SK-N-SH (cell line): ENCODE results near the gene HSPA4.

ENCODE experiments used
- EP300 ChIP-seq, 2 experiments: IDR thresholded peaks; 2 replicates each; pipeline versions ENCODE4 v1.4.0 to v1.6.1; 2012; ENCODE audit warnings: borderline replicate concordance in 1 of 2, low read depth in 1 of 2, low read length in 1 of 2
- GABPA ChIP-seq: IDR thresholded peaks from 2 replicates; pipeline ENCODE4 v1.4.0; 2012; ENCODE audit warnings: low read depth, mild to moderate bottlenecking
- JUND ChIP-seq: IDR thresholded peaks from 2 replicates; pipeline ENCODE4 v1.4.0; 2012
- MAX ChIP-seq: IDR thresholded peaks from 2 replicates; pipeline ENCODE4 v1.4.0; 2012; ENCODE audit warnings: low read depth
- MXI1 ChIP-seq: IDR thresholded peaks from 2 replicates; pipeline ENCODE4 v1.6.1; 2012; ENCODE audit warnings: mild to moderate bottlenecking, low read depth, low read length, improper control_type of control experiment
- RCOR1 ChIP-seq: fragments of 150-350 bp; IDR thresholded peaks from 2 replicates; pipeline ENCODE4 v1.6.1; 2017; ENCODE audit warnings: antibody characterized with exemption, low read length
- TAF1 ChIP-seq: IDR thresholded peaks from 2 replicates; pipeline ENCODE4 v1.6.1; 2012; ENCODE audit warnings: low read depth, mild to moderate bottlenecking, low read length, moderate library complexity, borderline replicate concordance
- TCF12 ChIP-seq: IDR thresholded peaks from 2 replicates; pipeline ENCODE4 v1.4.0; 2012
- YY1 ChIP-seq: IDR thresholded peaks from 2 replicates; pipeline ENCODE4 v1.4.0; 2012; ENCODE audit warnings: low read depth, mild to moderate bottlenecking
- TF ChIP-seq, protein P1 (sequence below): fragments of 200-600 bp; sonication (generic); IDR thresholded peaks from 2 replicates; pipeline ENCODE4 v1.6.1; 2017; ENCODE audit warnings: antibody characterized with exemption, mild to moderate bottlenecking, moderate library complexity
- TF ChIP-seq, protein P2 (sequence below): IDR thresholded peaks from 2 replicates; pipeline ENCODE4; 2012

- TF ChIP-seq, protein P1, sequence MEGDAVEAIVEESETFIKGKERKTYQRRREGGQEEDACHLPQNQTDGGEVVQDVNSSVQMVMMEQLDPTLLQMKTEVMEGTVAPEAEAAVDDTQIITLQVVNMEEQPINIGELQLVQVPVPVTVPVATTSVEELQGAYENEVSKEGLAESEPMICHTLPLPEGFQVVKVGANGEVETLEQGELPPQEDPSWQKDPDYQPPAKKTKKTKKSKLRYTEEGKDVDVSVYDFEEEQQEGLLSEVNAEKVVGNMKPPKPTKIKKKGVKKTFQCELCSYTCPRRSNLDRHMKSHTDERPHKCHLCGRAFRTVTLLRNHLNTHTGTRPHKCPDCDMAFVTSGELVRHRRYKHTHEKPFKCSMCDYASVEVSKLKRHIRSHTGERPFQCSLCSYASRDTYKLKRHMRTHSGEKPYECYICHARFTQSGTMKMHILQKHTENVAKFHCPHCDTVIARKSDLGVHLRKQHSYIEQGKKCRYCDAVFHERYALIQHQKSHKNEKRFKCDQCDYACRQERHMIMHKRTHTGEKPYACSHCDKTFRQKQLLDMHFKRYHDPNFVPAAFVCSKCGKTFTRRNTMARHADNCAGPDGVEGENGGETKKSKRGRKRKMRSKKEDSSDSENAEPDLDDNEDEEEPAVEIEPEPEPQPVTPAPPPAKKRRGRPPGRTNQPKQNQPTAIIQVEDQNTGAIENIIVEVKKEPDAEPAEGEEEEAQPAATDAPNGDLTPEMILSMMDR = no peak
- no peak for TF ChIP-seq EP300 (IDR thresholded peaks at IDR 0.05; ENCODE audit: borderline replicate concordance in 1 of 2, low read depth in 1 of 2, low read length in 1 of 2)
- no peak for TF ChIP-seq MAX
- no peak for TF ChIP-seq TCF12
- TF ChIP-seq JUND = no peak
- TF ChIP-seq YY1 = no peak
- no peak for TF ChIP-seq RCOR1
- TF ChIP-seq, protein P2, sequence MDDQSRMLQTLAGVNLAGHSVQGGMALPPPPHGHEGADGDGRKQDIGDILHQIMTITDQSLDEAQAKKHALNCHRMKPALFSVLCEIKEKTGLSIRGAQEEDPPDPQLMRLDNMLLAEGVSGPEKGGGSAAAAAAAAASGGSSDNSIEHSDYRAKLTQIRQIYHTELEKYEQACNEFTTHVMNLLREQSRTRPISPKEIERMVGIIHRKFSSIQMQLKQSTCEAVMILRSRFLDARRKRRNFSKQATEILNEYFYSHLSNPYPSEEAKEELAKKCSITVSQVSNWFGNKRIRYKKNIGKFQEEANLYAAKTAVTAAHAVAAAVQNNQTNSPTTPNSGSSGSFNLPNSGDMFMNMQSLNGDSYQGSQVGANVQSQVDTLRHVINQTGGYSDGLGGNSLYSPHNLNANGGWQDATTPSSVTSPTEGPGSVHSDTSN = no peak
- no peak for TF ChIP-seq TAF1
- TF ChIP-seq GABPA = no peak
- no peak for TF ChIP-seq MXI1
Observed at GRCh38 chr5:133154274-133155075, 102.7 kb downstream of the HSPA4 start.
